Skin of body (tissue), 2 donors: ENCODE data around the gene H6PD. TPM values are rescaled to one million over a fixed set of nuclear protein-coding genes. Genes with fewer than 3 reads are reported as not detected.

Experiments used
- DNase-seq: peaks from one replicate; lab custom pipeline; 2025; lab: John Stamatoyannopoulos, UW
- total RNA-seq: library from RNA; depleted of rRNA; stranded (reverse); fragments of >200 nt; gene quantifications from one replicate; pipeline ENCODE4 v1.2.3, GENCODE V29; 2014

Gene H6PD
- total RNA-seq, 1 donor from 2014 or later = 32.6 TPM

GRCh38 chr1:9240914-9241820, 6.6 kb downstream of the H6PD start:
- no peak for DNase-seq

- DNase-seq = no peak
Measured at GRCh38 chr1:9241891-9242290, 7.3 kb downstream of the H6PD start.

GRCh38 chr1:9242338-9242969, 7.9 kb downstream of the H6PD start:
- no peak for DNase-seq

GRCh38 chr1:9243066-9243739, 8.6 kb downstream of the H6PD start:
- no peak for DNase-seq

GRCh38 chr1:9244501-9245229, 10.1 kb downstream of the H6PD start:
- DNase-seq = no peak

- DNase-seq = no peak
Measured at GRCh38 chr1:9245230-9245619, 10.7 kb downstream of the H6PD start.

- DNase-seq = no peak
Measured at GRCh38 chr1:9245661-9246060, 11.1 kb downstream of the H6PD start.

GRCh38 chr1:9246215-9246614, 11.6 kb downstream of the H6PD start:
- no peak for DNase-seq

GRCh38 chr1:9246841-9247785, 12.5 kb downstream of the H6PD start:
- no peak for DNase-seq

GRCh38 chr1:9247894-9248293, 13.3 kb downstream of the H6PD start:
- DNase-seq = no peak

GRCh38 chr1:9248341-9249262, 14.0 kb downstream of the H6PD start:
- DNase-seq = no peak

GRCh38 chr1:9249263-9249533, 14.6 kb downstream of the H6PD start:
- DNase-seq = no peak

GRCh38 chr1:9249534-9250410, 15.2 kb downstream of the H6PD start:
- DNase-seq = no peak

- no peak for DNase-seq
Measured at GRCh38 chr1:9250411-9251381, 16.1 kb downstream of the H6PD start.

GRCh38 chr1:9251501-9251900, 16.9 kb downstream of the H6PD start:
- DNase-seq = no peak

- DNase-seq = no peak
Measured at GRCh38 chr1:9253004-9253403, 18.4 kb downstream of the H6PD start.

GRCh38 chr1:9253453-9254105, 19.0 kb downstream of the H6PD start:
- no peak for DNase-seq
